ENCODE measurements around the gene TSEN34.
"Not testable (repeated sequence)": the region's sequence is repeated elsewhere in the genome, so short reads cannot be mapped to it uniquely, and the experiment has no call there.

The TSEN34 gene

DNA sequence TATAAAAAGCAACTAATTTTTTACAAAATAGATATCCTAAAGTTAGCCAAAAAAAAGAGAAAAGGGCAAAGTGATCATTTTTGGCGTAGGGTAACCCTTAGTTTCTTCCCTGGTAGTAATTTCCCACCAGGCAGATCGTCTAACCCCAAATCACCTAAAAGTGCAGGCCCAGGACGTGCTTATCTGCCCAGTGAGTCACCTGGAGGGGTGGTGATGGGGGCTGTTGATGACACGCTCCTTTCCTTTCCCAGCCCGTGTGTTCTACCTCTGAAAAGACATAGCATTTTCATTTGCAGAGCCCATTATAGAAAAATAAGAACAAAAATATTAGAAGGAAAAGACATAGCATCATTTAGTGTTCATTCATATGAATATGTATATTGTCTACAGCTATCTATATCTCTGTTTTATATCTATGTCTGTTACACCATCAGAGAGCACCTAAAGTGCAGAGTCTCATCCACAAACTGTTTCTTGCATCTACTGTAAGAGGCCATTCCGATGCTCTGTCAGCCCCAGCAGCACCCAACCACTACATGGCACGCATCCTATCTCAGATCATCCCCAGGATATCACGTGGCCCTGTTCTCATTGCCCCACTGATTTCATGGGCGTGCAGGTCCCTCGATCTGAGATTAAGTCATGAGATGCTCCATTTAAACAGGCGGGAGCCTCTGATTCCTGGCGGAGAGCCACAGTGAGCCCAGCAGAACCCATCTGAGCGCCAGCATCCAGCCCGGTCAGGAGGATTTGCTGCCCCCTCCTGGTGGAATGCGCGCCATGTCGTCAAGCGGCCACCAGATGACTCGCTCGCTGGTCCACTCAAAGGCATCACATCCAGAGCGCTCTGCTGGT is 40.2 kb downstream of the TSEN34 start:
- TF ChIP-seq, protein P1, sequence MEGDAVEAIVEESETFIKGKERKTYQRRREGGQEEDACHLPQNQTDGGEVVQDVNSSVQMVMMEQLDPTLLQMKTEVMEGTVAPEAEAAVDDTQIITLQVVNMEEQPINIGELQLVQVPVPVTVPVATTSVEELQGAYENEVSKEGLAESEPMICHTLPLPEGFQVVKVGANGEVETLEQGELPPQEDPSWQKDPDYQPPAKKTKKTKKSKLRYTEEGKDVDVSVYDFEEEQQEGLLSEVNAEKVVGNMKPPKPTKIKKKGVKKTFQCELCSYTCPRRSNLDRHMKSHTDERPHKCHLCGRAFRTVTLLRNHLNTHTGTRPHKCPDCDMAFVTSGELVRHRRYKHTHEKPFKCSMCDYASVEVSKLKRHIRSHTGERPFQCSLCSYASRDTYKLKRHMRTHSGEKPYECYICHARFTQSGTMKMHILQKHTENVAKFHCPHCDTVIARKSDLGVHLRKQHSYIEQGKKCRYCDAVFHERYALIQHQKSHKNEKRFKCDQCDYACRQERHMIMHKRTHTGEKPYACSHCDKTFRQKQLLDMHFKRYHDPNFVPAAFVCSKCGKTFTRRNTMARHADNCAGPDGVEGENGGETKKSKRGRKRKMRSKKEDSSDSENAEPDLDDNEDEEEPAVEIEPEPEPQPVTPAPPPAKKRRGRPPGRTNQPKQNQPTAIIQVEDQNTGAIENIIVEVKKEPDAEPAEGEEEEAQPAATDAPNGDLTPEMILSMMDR (IDR thresholded peaks at IDR 0.05), result peak; percentile 99

DNA sequence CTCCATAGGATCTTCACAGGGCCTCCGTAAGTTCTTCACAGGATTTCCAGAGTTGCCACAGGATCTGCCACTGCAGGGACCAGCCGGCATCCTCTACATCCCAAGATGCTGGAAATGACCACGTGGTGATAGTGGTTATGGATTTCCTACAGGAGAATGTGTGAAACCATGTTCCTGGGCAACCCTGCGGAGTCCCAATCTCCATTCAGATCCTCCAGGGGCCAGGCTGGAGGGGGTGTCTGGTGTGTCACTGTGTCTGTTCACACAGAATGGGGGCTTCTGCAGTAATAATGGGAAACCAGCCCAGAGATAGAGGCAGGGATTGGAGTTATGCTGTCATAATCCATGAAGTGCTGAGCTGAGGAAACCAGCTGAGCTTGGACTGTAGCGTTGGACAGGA is 42.8 kb downstream of the TSEN34 start:
- TF ChIP-seq, protein P1 (IDR thresholded peaks at IDR 0.05), result no peak

DNA sequence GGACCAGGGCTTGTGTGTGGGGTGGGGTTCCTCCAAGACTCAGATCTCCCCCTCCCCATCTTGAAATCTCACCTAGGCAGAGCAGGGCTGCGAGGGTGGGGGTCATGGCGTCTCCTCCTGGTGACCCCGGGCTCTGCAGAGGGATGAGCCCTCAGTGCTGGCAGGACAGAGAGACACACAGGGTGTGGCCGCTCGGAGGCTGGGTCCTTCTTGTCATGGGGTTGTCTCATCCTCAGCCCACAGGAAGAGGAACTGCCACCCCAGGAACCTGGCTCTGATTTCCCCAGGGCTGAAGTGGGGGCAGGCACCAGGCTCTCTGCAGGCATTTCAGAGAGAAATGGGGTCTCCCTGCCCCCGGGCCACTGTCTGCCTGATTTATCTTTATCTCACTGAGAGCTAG is 51.5 kb downstream of the TSEN34 start, which contains the start of gene LILRA6:
LILRA6 (minus strand) TSS at position 145 of the 400 bp plus-strand sequence.
- TF ChIP-seq, protein P1 (IDR thresholded peaks at IDR 0.05), result not testable (repeated sequence)

Measured in LNCAP (cell line).